GM12872 (cell line): ENCODE data around the gene SHISA7.

Experiments used
- TF ChIP-seq, protein P1 (sequence below): IDR thresholded peaks from 3 replicates; pipeline ENCODE4 v1.5.1; 2011; ENCODE audit warnings: low read depth, mild to moderate bottlenecking, low read length, moderate library complexity; ENCODE audit not compliant: insufficient read depth

SHISA7 gene

DNA sequence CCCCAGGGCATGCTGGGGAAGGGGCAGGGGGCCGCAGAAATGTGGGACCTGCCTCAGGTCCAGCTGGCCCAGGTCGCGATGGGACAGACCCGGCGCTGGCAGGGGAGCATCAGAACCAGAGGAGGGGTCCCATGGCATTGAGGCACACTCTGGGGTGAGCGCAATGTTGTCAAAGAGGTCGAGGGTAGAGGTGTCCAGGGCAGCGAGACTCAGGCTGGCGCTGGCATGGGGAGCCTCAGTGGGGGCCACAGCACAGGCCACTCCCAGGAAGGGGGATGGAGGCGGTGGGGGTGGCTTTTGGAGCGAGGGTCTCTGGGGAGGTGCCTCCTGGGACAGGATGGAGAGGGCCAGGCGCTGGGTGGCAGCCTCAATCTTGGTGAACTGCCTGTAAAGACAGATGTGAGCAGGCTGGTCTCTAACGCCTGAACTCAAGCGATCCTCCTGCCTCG is 20.5 kb upstream of the SHISA7 start:
- TF ChIP-seq, protein P1, sequence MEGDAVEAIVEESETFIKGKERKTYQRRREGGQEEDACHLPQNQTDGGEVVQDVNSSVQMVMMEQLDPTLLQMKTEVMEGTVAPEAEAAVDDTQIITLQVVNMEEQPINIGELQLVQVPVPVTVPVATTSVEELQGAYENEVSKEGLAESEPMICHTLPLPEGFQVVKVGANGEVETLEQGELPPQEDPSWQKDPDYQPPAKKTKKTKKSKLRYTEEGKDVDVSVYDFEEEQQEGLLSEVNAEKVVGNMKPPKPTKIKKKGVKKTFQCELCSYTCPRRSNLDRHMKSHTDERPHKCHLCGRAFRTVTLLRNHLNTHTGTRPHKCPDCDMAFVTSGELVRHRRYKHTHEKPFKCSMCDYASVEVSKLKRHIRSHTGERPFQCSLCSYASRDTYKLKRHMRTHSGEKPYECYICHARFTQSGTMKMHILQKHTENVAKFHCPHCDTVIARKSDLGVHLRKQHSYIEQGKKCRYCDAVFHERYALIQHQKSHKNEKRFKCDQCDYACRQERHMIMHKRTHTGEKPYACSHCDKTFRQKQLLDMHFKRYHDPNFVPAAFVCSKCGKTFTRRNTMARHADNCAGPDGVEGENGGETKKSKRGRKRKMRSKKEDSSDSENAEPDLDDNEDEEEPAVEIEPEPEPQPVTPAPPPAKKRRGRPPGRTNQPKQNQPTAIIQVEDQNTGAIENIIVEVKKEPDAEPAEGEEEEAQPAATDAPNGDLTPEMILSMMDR = no peak

DNA sequence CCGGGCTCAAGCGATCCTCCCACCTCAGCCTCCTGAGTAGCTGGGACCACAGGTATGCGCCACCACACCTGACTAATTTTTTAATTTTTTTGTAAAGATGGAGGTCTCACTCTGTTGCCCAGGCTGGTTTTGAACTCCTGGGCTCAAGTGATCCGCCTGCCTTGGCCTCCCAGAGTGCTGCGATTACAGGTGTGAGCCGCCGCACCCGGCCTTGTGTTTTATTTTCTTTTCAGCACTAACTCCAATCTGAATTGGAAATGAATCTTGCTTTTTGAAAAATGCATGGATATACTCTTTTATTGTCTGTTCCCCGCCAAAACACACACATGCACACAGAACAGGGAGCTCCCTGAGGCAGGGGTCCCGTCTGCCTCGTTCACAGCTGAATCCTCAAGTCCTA is 19.6 kb upstream of the SHISA7 start:
- TF ChIP-seq, protein P1 = no peak

DNA sequence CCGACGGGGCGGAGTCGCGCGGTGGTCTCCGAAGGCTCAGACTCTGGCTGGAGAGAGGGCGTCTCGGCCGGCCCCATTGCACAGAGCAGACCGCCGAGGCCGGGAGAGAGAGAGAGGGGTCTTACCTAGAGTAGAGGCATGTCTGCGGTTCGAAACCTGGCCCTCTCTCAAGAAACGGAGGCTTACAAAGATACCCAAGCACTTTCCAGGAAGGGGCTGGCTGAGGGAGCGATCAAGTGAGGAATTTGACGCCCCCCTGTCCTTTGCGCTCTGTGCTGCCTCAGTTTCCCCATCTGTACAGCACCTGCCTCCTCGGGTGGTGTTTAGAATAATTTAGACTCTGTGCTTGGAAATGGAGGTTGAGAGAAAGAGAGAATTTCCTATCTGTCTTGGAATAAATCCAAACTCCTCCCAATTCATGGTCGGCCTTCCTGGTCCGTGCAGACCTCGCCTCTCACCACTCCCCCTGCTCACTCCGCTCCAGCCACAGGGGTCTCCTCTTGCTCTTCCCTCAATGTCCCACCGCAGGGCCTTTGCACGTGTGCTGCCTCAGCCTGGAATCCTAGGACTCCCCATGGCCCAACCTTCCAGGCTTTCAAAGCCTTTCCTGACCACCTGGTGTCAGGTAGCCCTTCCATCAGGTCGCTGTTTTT is 19.0 kb upstream of the SHISA7 start:
- TF ChIP-seq, protein P1 = no peak

DNA sequence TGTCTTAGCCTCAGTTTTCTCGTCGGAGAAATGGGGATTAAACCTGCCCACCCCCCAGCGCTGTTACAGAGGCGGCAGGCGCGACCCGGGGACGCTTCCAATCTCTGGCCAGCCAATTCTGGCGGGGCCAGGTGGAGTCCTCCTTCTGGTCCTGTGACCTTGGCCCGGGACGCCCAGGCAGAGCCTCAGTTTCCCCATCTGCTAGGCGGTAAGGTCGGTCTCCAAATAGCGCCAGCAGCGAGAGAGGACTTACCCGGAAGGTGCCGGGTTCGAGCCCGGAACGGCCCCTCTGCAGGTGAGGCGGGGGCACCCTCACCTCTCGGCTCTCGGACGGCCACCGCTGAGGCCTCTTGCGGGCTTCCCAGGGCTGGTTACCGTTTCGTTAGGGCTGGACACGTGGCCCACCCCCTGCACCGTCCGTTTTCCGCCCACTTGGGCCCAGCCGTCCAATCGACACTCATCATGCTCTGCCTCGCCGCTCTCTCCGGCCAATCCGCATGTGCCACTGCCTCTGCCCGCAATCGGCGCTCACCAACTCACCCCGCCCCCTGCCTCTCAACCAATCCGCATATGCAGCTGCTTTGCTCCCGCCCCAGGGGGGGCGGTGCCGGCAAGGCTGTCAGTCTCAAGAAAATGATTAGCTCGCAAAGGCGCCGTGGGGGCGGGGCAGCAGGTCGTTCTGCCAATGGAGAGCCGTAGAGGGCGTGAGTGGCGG is 18.3 kb upstream of the SHISA7 start, which contains the start of gene ISOC2:
TSS of gene ISOC2 (minus strand) at position 384 of the 715 bp plus-strand sequence. CDS start 5,156 bp downstream, outside the sequence.
- TF ChIP-seq, protein P1 = no peak

DNA sequence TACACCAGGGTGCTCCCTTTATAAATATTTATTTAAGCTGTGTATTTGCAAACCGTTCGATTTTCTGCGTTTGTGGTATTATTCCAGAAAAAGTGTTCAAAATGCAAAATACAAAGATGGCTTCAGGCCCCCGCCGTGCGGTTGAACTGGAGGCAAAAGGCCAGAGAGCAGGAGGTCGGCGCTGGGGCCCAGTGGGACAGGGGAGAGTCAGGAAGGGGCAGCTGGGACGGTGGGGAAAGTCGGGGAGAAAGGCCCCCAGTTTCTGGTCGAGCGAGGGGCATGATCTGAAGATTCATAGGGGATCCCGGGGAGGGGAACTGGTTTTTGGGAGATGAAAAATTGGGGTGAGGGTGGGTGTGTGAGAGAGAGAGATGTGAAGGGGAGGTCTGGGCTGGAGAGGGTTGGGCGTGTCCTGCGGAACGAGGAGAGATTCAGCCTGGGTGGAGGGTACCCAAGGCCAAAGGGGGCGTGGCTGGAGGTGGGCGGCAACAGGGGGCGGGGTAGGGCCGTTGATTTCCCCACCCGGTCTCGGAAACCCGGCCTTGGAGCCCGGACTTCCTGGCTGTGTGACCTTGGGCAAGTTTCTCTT is 17.7 kb upstream of the SHISA7 start:
- TF ChIP-seq, protein P1 = no peak

DNA sequence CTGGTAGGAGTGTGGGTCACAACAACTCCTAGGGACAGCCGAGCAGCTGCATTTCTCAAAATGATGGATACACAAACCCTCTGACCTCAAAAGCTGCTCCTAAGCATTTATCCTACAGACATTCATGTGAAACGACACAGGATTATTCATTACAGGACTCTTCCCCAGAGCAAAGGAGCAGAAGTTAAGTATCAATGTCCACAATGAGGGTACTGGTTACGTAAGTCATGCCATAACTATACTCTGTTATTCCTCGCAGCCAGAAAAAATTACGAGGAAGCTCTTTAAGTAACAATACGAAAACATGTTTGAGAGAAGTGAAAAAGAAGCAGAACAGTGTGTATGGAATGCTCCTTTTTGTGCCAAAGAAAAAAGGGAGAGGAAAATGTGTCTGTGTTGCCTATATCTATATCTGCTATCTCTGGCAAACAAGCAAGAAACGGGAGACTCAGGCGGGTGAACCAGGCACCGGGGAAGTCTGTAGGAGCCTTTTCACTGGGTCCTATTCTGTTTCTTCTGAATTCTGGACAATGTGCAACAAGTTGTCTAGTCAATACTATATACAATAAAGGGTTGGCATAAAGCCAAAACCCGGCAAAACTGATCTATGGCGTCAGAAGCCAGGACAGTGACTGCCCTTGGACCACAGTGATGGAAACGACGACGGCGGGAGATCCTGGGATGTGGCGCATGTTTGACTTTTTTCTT is 17.0 kb upstream of the SHISA7 start:
- TF ChIP-seq, protein P1 = no peak

DNA sequence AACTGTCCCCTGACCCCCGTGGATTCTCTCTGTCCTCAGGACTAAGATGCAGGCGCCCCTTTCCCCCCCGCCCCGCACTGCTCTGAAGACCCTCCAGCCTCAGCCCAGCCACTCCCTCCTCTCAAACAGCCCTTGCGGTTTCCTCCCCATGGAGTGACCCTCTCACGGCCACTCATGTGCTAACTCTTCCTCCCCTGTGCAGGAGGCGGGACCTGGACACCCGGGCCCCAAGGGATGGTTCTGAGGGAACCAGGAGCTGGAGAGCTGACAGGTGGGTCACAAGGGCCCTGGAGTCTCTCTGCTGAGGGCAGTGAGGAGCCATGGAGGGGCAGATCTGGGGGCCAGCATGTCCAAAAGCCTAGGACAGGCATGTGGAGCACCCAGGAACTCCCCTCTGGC is 16.4 kb upstream of the SHISA7 start:
- TF ChIP-seq, protein P1 = no peak
